Measurements from ENCODE around the gene CYB5R4. TPM values are rescaled to one million over a fixed set of nuclear protein-coding genes. Genes with fewer than 3 reads are reported as not detected.
"Not testable (repeated sequence)": the region's sequence is repeated elsewhere in the genome, so short reads cannot be mapped to it uniquely, and the experiment has no call there.

The CYB5R4 gene
- total RNA-seq, 2 experiments from 2014 or later, result 26.9 to 27.0 TPM

- H3K27ac Mint-ChIP-seq, result no peak overlapping the region
- TF ChIP-seq, protein P1, sequence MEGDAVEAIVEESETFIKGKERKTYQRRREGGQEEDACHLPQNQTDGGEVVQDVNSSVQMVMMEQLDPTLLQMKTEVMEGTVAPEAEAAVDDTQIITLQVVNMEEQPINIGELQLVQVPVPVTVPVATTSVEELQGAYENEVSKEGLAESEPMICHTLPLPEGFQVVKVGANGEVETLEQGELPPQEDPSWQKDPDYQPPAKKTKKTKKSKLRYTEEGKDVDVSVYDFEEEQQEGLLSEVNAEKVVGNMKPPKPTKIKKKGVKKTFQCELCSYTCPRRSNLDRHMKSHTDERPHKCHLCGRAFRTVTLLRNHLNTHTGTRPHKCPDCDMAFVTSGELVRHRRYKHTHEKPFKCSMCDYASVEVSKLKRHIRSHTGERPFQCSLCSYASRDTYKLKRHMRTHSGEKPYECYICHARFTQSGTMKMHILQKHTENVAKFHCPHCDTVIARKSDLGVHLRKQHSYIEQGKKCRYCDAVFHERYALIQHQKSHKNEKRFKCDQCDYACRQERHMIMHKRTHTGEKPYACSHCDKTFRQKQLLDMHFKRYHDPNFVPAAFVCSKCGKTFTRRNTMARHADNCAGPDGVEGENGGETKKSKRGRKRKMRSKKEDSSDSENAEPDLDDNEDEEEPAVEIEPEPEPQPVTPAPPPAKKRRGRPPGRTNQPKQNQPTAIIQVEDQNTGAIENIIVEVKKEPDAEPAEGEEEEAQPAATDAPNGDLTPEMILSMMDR (IDR thresholded peaks at IDR 0.05), result no peak
- peaks cover 4% of the 10 kb centered on the region for H3K36me3 Mint-ChIP-seq (ENCODE audit: low read depth)
- POLR2A ChIA-PET, result no interaction called here
- H3K27me3 Mint-ChIP-seq, result no peaks in the 10 kb centered on the region
- no peaks in the 10 kb centered on the region for H3K9me3 Mint-ChIP-seq
- H3K4me1 Mint-ChIP-seq (ENCODE audit: low read depth), result peaks cover 5% of the 10 kb centered on the region
- no peak for ATAC-seq
- no peak overlapping the region for H3K4me3 Mint-ChIP-seq
- no peak for DNase-seq
- intact Hi-C loops (cut with micrococcal nuclease), result no loop called here
- CTCF ChIA-PET, result interaction anchor here (1.1 kb wide), 1 partner anchor 16 kb away, joined by 3 read pairs; no protein-coding TSS in a partner anchor
Measured at GRCh38 chr6:83889621-83890020, 30.1 kb downstream of the CYB5R4 start.

GRCh38 chr6:83890520-83890919 is 31.0 kb downstream of the CYB5R4 start:
- POLR2A ChIA-PET, result no interaction called here
- no peak for DNase-seq
- H3K4me3 Mint-ChIP-seq, result no peak overlapping the region
- H3K9me3 Mint-ChIP-seq, result no peaks in the 10 kb centered on the region
- intact Hi-C loops (cut with micrococcal nuclease), result no loop called here
- H3K27me3 Mint-ChIP-seq, result no peaks in the 10 kb centered on the region
- no peak for ATAC-seq
- H3K27ac Mint-ChIP-seq, result no peak overlapping the region
- CTCF ChIA-PET, result interaction anchor here (1.1 kb wide), 1 partner anchor 16 kb away, joined by 3 read pairs; no protein-coding TSS in a partner anchor
- TF ChIP-seq, protein P1 (IDR thresholded peaks at IDR 0.05), result no peak
- peaks cover 10% of the 10 kb centered on the region for H3K36me3 Mint-ChIP-seq (ENCODE audit: low read depth)
- peaks cover 4% of the 10 kb centered on the region for H3K4me1 Mint-ChIP-seq (ENCODE audit: low read depth)

GRCh38 chr6:83891586-83891985 is 32.1 kb downstream of the CYB5R4 start:
- intact Hi-C loops (cut with micrococcal nuclease), result no loop called here
- TF ChIP-seq, protein P1 (IDR thresholded peaks at IDR 0.05), result no peak
- no peaks in the 10 kb centered on the region for H3K27me3 Mint-ChIP-seq
- DNase-seq (no peak), ATAC-seq (no peak)
- CTCF ChIA-PET, result interaction anchor here (0.6 kb wide), 1 partner anchor 593 kb away, joined by 3 read pairs; no protein-coding TSS in a partner anchor
- H3K36me3 Mint-ChIP-seq (ENCODE audit: low read depth), result peaks cover 18% of the 10 kb centered on the region
- H3K9me3 Mint-ChIP-seq, result peaks cover 4% of the 10 kb centered on the region
- no peak overlapping the region for H3K27ac Mint-ChIP-seq
- POLR2A ChIA-PET, result no interaction called here
- no peak overlapping the region for H3K4me3 Mint-ChIP-seq
- peaks cover 4% of the 10 kb centered on the region for H3K4me1 Mint-ChIP-seq (ENCODE audit: low read depth)

GRCh38 chr6:83893024-83893423 is 33.5 kb downstream of the CYB5R4 start:
- intact Hi-C loops (cut with micrococcal nuclease), result no loop called here
- ATAC-seq (no peak), DNase-seq (no peak)
- ChIA-PET CTCF (no interaction called here), POLR2A (no interaction called here)
- Mint-ChIP-seq H3K4me1 (ENCODE audit: low read depth) (peaks cover 4% of the 10 kb centered on the region), H3K9me3 (peaks cover 5% of the 10 kb centered on the region), H3K36me3 (ENCODE audit: low read depth) (peaks cover 26% of the 10 kb centered on the region), H3K27ac (no peak overlapping the region), H3K27me3 (no peaks in the 10 kb centered on the region), H3K4me3 (no peak overlapping the region)
- TF ChIP-seq, protein P1 (IDR thresholded peaks at IDR 0.05), result no peak

- H3K27me3 Mint-ChIP-seq; POLR2A ChIA-PET; ATAC-seq; CTCF ChIA-PET; DNase-seq; H3K27ac Mint-ChIP-seq; H3K4me3 Mint-ChIP-seq; intact Hi-C loops (cut with micrococcal nuclease); H3K4me1 Mint-ChIP-seq (ENCODE audit: low read depth): not testable (repeated sequence)
- H3K36me3 Mint-ChIP-seq (ENCODE audit: low read depth), result peaks cover 43% of the 10 kb centered on the region
- H3K9me3 Mint-ChIP-seq, result peaks cover 15% of the 10 kb centered on the region
Measured at GRCh38 chr6:83897094-83897493, 37.6 kb downstream of the CYB5R4 start.

- ChIA-PET CTCF (no interaction called here), POLR2A (no interaction called here)
- peaks cover 21% of the 10 kb centered on the region for H3K4me1 Mint-ChIP-seq (ENCODE audit: low read depth)
- intact Hi-C loops (cut with micrococcal nuclease), result no loop called here
- no peak overlapping the region for H3K27ac Mint-ChIP-seq
- no peak for ATAC-seq
- H3K27me3 Mint-ChIP-seq, result no peaks in the 10 kb centered on the region
- H3K9me3 Mint-ChIP-seq, result peaks cover 43% of the 10 kb centered on the region
- TF ChIP-seq, protein P1 (IDR thresholded peaks at IDR 0.05), result no peak
- DNase-seq, result no peak
- H3K4me3 Mint-ChIP-seq, result no peak overlapping the region
- peaks cover 55% of the 10 kb centered on the region for H3K36me3 Mint-ChIP-seq (ENCODE audit: low read depth)
Measured at GRCh38 chr6:83901624-83902023, 42.1 kb downstream of the CYB5R4 start.
